Measurements from ENCODE around the gene SENP1.

SENP1 gene

GRCh38 chr12:48026060-48026827 is 79.6 kb downstream of the SENP1 start:
- 0 out of 2 replicates have a peak overlapping the region, but pooled peaks have one; percentile 44 for H2AFZ ChIP-seq (ENCODE audit: low read length)
- no peaks in the 10 kb centered on the region for H3K79me2 ChIP-seq (ENCODE audit: insufficient read depth, low read length)
- H3K36me3 ChIP-seq (ENCODE audit: insufficient read depth, low read length), result no peaks in the 10 kb centered on the region
- H3K27me3 ChIP-seq (ENCODE audit: insufficient read depth, low read length, poor library complexity, severe bottlenecking), result no peaks in the 10 kb centered on the region
- no peak for TF ChIP-seq EZH2phosphoT487 (IDR thresholded peaks at IDR 0.05; ENCODE audit: borderline replicate concordance)
- TF ChIP-seq CTCF (conservative IDR thresholded peaks at IDR 0.05; ENCODE audit: low read length), result no peak
- H4K20me1 ChIP-seq (ENCODE audit: insufficient read depth, low read length, poor library complexity, severe bottlenecking), result no peaks in the 10 kb centered on the region
- H3K9me2 ChIP-seq (replicated peaks; ENCODE audit: low read depth, low read length), result no peaks in the 10 kb centered on the region
- H3K9me3 ChIP-seq (ENCODE audit: insufficient read depth, low read depth, low read length), result no peaks in the 10 kb centered on the region
- H3K4me1 ChIP-seq (ENCODE audit: insufficient read depth, low read length, poor library complexity, severe bottlenecking), result peaks cover 16% of the 10 kb centered on the region
- no peaks in the 10 kb centered on the region for H3F3A ChIP-seq (ENCODE audit: low read depth)
- no peak overlapping the region for H3K4me3 ChIP-seq (ENCODE audit: low read length, poor library complexity, severe bottlenecking)
- H3K4me2 ChIP-seq (ENCODE audit: low read depth, low read length, poor library complexity, severe bottlenecking), result no peak overlapping the region
- H3K9ac ChIP-seq (ENCODE audit: low read depth, low read length, poor library complexity, severe bottlenecking), result no peak overlapping the region

DNA sequence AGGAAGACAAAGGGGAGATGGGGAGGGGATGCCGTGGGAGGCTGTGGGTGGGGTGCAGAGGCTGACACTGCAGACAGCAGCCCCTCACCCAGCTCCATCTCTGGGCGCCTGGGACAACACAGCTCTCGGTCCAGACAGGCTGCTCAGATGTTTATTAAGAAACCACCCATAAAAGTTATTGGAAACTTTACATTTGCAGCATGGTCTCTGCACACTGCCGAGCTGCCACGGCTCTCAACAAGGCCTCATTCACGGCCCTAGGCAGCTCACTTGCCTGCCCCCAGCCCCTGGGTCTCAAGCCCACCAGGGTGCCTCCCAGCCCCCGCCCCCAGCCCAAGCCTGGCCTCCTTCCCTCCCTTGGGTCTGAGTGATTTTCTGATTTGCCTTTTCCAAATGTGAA is 80.6 kb downstream of the SENP1 start:
- Histone ChIP-seq H4K20me1 (ENCODE audit: insufficient read depth, low read length, poor library complexity, severe bottlenecking) (no peaks in the 10 kb centered on the region), H3K79me2 (ENCODE audit: insufficient read depth, low read length) (no peaks in the 10 kb centered on the region), H3K27me3 (ENCODE audit: insufficient read depth, low read length, poor library complexity, severe bottlenecking) (no peaks in the 10 kb centered on the region), H3F3A (ENCODE audit: low read depth) (no peaks in the 10 kb centered on the region), H3K9ac (ENCODE audit: low read depth, low read length, poor library complexity, severe bottlenecking) (no peak overlapping the region), H3K9me3 (ENCODE audit: insufficient read depth, low read depth, low read length) (no peaks in the 10 kb centered on the region), H2AFZ (ENCODE audit: low read length) (no peak overlapping the region), H3K9me2 (replicated peaks; ENCODE audit: low read depth, low read length) (no peaks in the 10 kb centered on the region), H3K4me2 (ENCODE audit: low read depth, low read length, poor library complexity, severe bottlenecking) (no peak overlapping the region), H3K4me3 (ENCODE audit: low read length, poor library complexity, severe bottlenecking) (no peak overlapping the region), H3K36me3 (ENCODE audit: insufficient read depth, low read length) (no peaks in the 10 kb centered on the region), H3K4me1 (ENCODE audit: insufficient read depth, low read length, poor library complexity, severe bottlenecking) (peaks cover 16% of the 10 kb centered on the region)
- TF ChIP-seq CTCF (conservative IDR thresholded peaks at IDR 0.05; ENCODE audit: low read length), result no peak
- no peak for TF ChIP-seq EZH2phosphoT487 (IDR thresholded peaks at IDR 0.05; ENCODE audit: borderline replicate concordance)

DNA sequence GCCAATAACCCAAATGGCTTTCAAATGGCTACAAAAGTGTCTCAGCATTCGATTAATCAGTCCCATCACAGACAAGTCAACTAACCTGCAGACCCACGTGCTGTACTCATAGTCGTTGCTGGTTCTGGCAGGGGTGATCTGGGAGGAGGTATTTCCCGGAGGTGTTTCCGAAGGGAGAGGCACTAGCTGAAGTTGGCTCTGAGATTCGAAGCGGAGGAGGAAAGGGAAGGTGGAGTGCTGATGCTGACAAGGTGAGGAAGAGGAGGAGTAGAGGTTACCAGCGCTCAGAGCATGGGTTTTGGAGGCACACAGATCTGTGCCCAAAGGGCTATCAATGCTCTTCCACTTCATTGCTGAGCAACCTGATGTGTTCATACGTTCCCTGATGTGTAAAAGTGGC is 81.1 kb downstream of the SENP1 start:
- Histone ChIP-seq H3K4me2 (ENCODE audit: low read depth, low read length, poor library complexity, severe bottlenecking) (no peak overlapping the region), H3K4me1 (ENCODE audit: insufficient read depth, low read length, poor library complexity, severe bottlenecking) (peaks cover 16% of the 10 kb centered on the region), H3K9ac (ENCODE audit: low read depth, low read length, poor library complexity, severe bottlenecking) (no peak overlapping the region), H2AFZ (ENCODE audit: low read length) (no peak overlapping the region), H3K9me2 (replicated peaks; ENCODE audit: low read depth, low read length) (no peaks in the 10 kb centered on the region), H3K4me3 (ENCODE audit: low read length, poor library complexity, severe bottlenecking) (no peak overlapping the region), H3K9me3 (ENCODE audit: insufficient read depth, low read depth, low read length) (no peaks in the 10 kb centered on the region), H3K36me3 (ENCODE audit: insufficient read depth, low read length) (no peaks in the 10 kb centered on the region), H3K79me2 (ENCODE audit: insufficient read depth, low read length) (no peaks in the 10 kb centered on the region), H3K27me3 (ENCODE audit: insufficient read depth, low read length, poor library complexity, severe bottlenecking) (no peaks in the 10 kb centered on the region), H3F3A (ENCODE audit: low read depth) (no peaks in the 10 kb centered on the region), H4K20me1 (ENCODE audit: insufficient read depth, low read length, poor library complexity, severe bottlenecking) (no peaks in the 10 kb centered on the region)
- no peak for TF ChIP-seq CTCF (conservative IDR thresholded peaks at IDR 0.05; ENCODE audit: low read length)
- TF ChIP-seq EZH2phosphoT487 (IDR thresholded peaks at IDR 0.05; ENCODE audit: borderline replicate concordance), result no peak

Data from Loucy (cell line).